ENCODE results near the gene OSBPL7. TPM values are rescaled to one million over a fixed set of nuclear protein-coding genes. Genes with fewer than 3 reads are reported as not detected.

Gene OSBPL7
- total RNA-seq, 1 experiment from 2014 or later = 20.5 TPM

GRCh38 chr17:47867813-47868533 is 46.4 kb upstream of the OSBPL7 start:
- no peak overlapping the region for H3K9ac ChIP-seq (ENCODE audit: low read length)
- H3K27ac ChIP-seq (ENCODE audit: low read depth, low read length) = no peak overlapping the region
- H2AFZ ChIP-seq (ENCODE audit: low read depth, low read length, poor library complexity, severe bottlenecking) = no peak overlapping the region
- H3K4me2 ChIP-seq (ENCODE audit: low read length) = no peak overlapping the region
- peaks cover 7% of the 10 kb centered on the region; the same call in 1 of the 2 replicates for H3K27me3 ChIP-seq (ENCODE audit: insufficient read depth, low read length)
- H3K4me3 ChIP-seq (replicated peaks in 1 of 2; ENCODE audit: low read depth in 1 of 2, low read length in 2 of 2) = no peak overlapping the region
- no peak for DNase-seq (ENCODE audit: low read depth, low spot score)
- peaks cover 11 to 26% of the 10 kb centered on the region in 2 experiments for H3K4me1 ChIP-seq (ENCODE audit: control insufficient read depth in 1 of 2, insufficient read depth in 2 of 2, low read length in 2 of 2)
- no peaks in the 10 kb centered on the region for H3K9me2 ChIP-seq (ENCODE audit: insufficient read depth)
- CTCF ChIA-PET = no interaction called here
- BruUV-seq (replicated peaks) = no TSS peak
- 0 out of 2 replicates have a peak, but pooled peaks have one; percentile 20 for ATAC-seq
- RAD21 ChIA-PET (ENCODE audit: low non-redundant PET in 1 of 2, low total read pairs in 2 of 2, uncharacterized antibody in 2 of 2, unreplicated experiment in 2 of 2) = no interaction called here
- intact Hi-C loops (cut with micrococcal nuclease) = no loop called here
- H4K20me1 ChIP-seq (ENCODE audit: insufficient read depth) = no peaks in the 10 kb centered on the region
- H3K36me3 ChIP-seq (ENCODE audit: control insufficient read depth in 1 of 2, insufficient read depth in 2 of 2, low read length in 2 of 2) = no peaks in the 10 kb centered on the region
- no peak for TF ChIP-seq MAX (IDR thresholded peaks at IDR 0.05)
- TF ChIP-seq SP1 (IDR thresholded peaks at IDR 0.05; ENCODE audit: low read depth) = no peak
- TF ChIP-seq CEBPB (IDR thresholded peaks at IDR 0.05; ENCODE audit: low read depth) = no peak
- no peak for TF ChIP-seq RAD21 (IDR thresholded peaks at IDR 0.05; ENCODE audit: low read depth)
- no peak for TF ChIP-seq CBX3 (IDR thresholded peaks at IDR 0.05; ENCODE audit: low read depth)
- no peak for TF ChIP-seq JUND (IDR thresholded peaks at IDR 0.05)
- no peak for TF ChIP-seq POLR2AphosphoS5 (IDR thresholded peaks at IDR 0.05; ENCODE audit: low read depth, low read length)
- no peak for TF ChIP-seq SRF (IDR thresholded peaks at IDR 0.05; ENCODE audit: low read depth)
- TF ChIP-seq EZH2phosphoT487 (IDR thresholded peaks at IDR 0.05; ENCODE audit: borderline replicate concordance) = no peak
- no peak for TF ChIP-seq ZBTB33 (IDR thresholded peaks at IDR 0.05; ENCODE audit: extremely low read depth, insufficient replicate concordance, low read length)
- TF ChIP-seq, protein P1, sequence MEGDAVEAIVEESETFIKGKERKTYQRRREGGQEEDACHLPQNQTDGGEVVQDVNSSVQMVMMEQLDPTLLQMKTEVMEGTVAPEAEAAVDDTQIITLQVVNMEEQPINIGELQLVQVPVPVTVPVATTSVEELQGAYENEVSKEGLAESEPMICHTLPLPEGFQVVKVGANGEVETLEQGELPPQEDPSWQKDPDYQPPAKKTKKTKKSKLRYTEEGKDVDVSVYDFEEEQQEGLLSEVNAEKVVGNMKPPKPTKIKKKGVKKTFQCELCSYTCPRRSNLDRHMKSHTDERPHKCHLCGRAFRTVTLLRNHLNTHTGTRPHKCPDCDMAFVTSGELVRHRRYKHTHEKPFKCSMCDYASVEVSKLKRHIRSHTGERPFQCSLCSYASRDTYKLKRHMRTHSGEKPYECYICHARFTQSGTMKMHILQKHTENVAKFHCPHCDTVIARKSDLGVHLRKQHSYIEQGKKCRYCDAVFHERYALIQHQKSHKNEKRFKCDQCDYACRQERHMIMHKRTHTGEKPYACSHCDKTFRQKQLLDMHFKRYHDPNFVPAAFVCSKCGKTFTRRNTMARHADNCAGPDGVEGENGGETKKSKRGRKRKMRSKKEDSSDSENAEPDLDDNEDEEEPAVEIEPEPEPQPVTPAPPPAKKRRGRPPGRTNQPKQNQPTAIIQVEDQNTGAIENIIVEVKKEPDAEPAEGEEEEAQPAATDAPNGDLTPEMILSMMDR (IDR thresholded peaks at IDR 0.05 in 2 of 3, conservative IDR thresholded peaks at IDR 0.05 in 1 of 3; ENCODE audit: borderline replicate concordance in 1 of 3, insufficient read depth in 1 of 3, low read depth in 2 of 3, low read length in 2 of 3) = no peak
- TF ChIP-seq ZNF274 (IDR thresholded peaks at IDR 0.05; ENCODE audit: low read depth, low read length) = no peak
- no peaks in the 10 kb centered on the region for H3K9me3 ChIP-seq (ENCODE audit: control insufficient read depth in 1 of 2, insufficient read depth in 1 of 2, low read depth in 1 of 2, low read length in 2 of 2)
- POLR2A ChIA-PET = interaction anchor here (1.5 kb wide), 1 partner anchor 28 kb away, joined by 4 read pairs; the partner anchor contains the start of gene SP2
- H3K79me2 ChIP-seq (ENCODE audit: insufficient read depth, low read length) = no peaks in the 10 kb centered on the region

Data from HCT116 (cell line).